Heart left ventricle (tissue), 16 donors: ENCODE data around the gene PRMT7. TPM values are rescaled to one million over a fixed set of nuclear protein-coding genes. Genes with fewer than 3 reads are reported as not detected.

ENCODE experiments used
- ATAC-seq, 4 donors: fragments of 200-7000 bp; cut with Tn5 transposase; one replicate each; pipeline ENCODE4 v1.9.1; 2020 to 2022; ENCODE audit warnings: moderate library complexity in 4 of 4, mild to moderate bottlenecking in 3 of 4, moderate number of reproducible peaks in 1 of 4
- DNase-seq, 5 donors: peaks; one replicate each; pipeline ENCODE4 v3.0.0-alpha.2; 2020
- H3K27ac ChIP-seq, 12 donors: fragments of 200-600 bp; sonication (generic) in 4 of 12; one replicate each; pipeline versions ENCODE4 v1.5.0 to v1.8.0; 2016 to 2022; ENCODE audit warnings: mild to moderate bottlenecking in 2 of 12
- H3K27me3 ChIP-seq, 9 donors: fragments of 200-600 bp; sonication (generic) in 2 of 9; one replicate each; pipeline versions ENCODE4 v1.5.1 to v1.8.0; 2016 to 2022; ENCODE audit warnings: mild to moderate bottlenecking in 3 of 9
- H3K36me3 ChIP-seq, 9 donors: fragments of 200-600 bp; sonication (generic) in 2 of 9; one replicate each; pipeline versions ENCODE4 v1.5.0 to v1.8.0; 2018 to 2022; ENCODE audit warnings: mild to moderate bottlenecking in 2 of 9
- H3K4me1 ChIP-seq, 12 donors: fragments of 200-600 bp; sonication (generic) in 4 of 12; one replicate each; pipeline versions ENCODE4 v1.5.0 to v1.8.0; 2016 to 2022; ENCODE audit warnings: mild to moderate bottlenecking in 3 of 12
- H3K4me3 ChIP-seq, 12 donors: fragments of 200-600 bp; sonication (generic) in 4 of 12; one replicate each; pipeline versions ENCODE4 v1.5.0 to v1.8.0; 2017 to 2022; ENCODE audit warnings: mild to moderate bottlenecking in 9 of 12, moderate library complexity in 4 of 12
- H3K9me3 ChIP-seq, 12 donors: fragments of 200-600 bp; sonication (generic) in 4 of 12; one replicate each; pipeline versions ENCODE4 v1.5.0 to v1.8.0; 2016 to 2022; ENCODE audit warnings: mild to moderate bottlenecking in 1 of 12
- POLR2A ChIP-seq, 2 donors: fragments of 450-650 bp; IDR thresholded peaks; one replicate each; pipeline ENCODE4 v1.6.1; 2017; ENCODE audit warnings: antibody characterized with exemption in 2 of 2, mild to moderate bottlenecking in 2 of 2, moderate library complexity in 2 of 2
- WGBS, 4 donors: extraction: QIAGEN DNeasy Blood & Tissue Kit in 2 of 4; methylation state at CpG; one replicate each; pipeline versions ENCODE4 v1.1.5 to v1.1.7; 2013 to 2018; 5-methylcytosine and 5-hydroxymethylcytosine counted together
- intact Hi-C, 10 donors: fragments of 100-400 bp; cut with DNase I; formaldehyde crosslinking; loops; one replicate each; pipeline versions ENCODE4 v1.11.1 to v1.14.2; 2022
- polyA plus RNA-seq, 2 donors: library from polyadenylated mRNA; stranded (reverse); fragments of 200-250 nt; gene quantifications; one replicate each; pipeline ENCODE4 v1.2.3, GENCODE V29; 2013
- total RNA-seq, 9 donors: library from RNA; depleted of rRNA in 2 of 9; stranded (reverse); fragments of >200 nt in 2 of 9; fragmentation: NEBNext Ultra II Directional in 3 of 9; extraction: Animal tissue kit (Norgen Biotek cat#: 25700) in 3 of 9; gene quantifications; one replicate each; pipeline versions ENCODE4 v1.1.0 to v1.2.4, GENCODE V29; 2016 to 2023
- TF ChIP-seq, protein P1 (sequence below), 12 donors: fragments of 200-600 bp; sonication (generic) in 4 of 12; IDR thresholded peaks; one replicate each; pipeline versions ENCODE4 v1.5.0 to v1.8.0; 2018 to 2022; ENCODE audit warnings: antibody characterized with exemption in 12 of 12, mild to moderate bottlenecking in 5 of 12
- donor health status: ischemic (EF 13 %, LVEDD 7.1; RV severe dilation, severe dysfunction).
- donor health status: healthy with polysubstance abuse.
- donor health status: DM: no; HTN: yes; CAD: no.
- donor health status: DM: no; HTN: no; CAD: no.
- donor health status: ischemic (EF 25% LVEDD 6.9; RV normal size, moderate dysfunction).
- donor health status: ischemic (EF 25% LVEDD 5.7; RV mildly dilated, moderate dysfunction).
- donor health status: healthy.
- donor health status: DM: yes; HTN: yes; CAD: no.
- donor health status: ischemic (EF 35%, LVEDD 5.7; RV mildly dilated, moderate dysfunction).
- donor health status: nonischemic (EF 11% LVEDD 7.7; RV severe dilation, severe dysfunction).
- donor health status: DM: yes; HTN: yes; CAD: no.
- donor health status: PGD.
- donor health status: ischemic (EF 29% LVEDD 5.4; RV normal size, mild dysfunction).
- donor health status: nonischemic (EF 23%, LVEDD 6.1; RV moderate dilation, normal function).

PRMT7 gene
- total and polyA plus RNA-seq, 11 donors = 21.0 to 37.4 (median 30.7) TPM

DNA sequence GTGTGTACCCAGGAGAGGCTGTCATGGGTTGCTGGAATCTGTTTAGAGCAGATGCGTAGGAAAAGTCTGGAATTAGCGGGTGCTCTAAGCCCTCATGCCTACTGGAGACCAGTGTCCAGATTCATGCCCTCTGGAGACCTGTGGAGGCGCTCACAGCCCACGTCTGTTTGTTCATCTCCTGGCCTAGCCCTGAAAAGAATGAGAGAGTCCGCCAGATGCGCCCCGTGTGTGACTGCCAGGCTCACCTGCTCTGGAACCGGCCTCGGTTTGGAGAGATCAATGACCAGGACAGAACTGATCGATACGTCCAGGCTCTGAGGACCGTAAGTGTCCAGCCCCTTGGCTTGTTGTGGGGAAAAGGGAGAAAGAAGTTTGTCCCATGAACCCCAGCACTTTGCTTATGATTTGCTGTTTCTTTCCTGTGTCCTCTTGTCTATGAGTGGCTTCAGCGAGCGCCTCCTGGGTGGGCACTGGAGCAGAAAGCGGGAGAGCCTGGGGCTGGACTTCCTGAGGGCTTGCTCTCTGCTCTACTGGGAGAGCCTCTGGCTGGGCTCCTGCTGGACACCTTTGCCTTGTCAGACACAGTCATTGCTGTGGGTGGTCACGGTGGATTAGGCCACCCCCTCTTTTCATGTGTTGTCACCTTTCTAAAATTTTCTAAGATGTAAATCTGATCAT is 35.3 kb downstream of the PRMT7 start:
- 94 to 96% (median 96%) methylated on average over 16 of the region's 16 CpGs for WGBS, 4 donors
- peak in 3 of 4 donors; percentile 2 to 5 (median 3) for ATAC-seq
- intact Hi-C loops = no loop called here
- no peaks in the 10 kb centered on the region for H3K9me3 ChIP-seq
- H3K27me3 ChIP-seq = no peaks in the 10 kb centered on the region
- peaks cover 0 to 18% (median 3%) of the 10 kb centered on the region in 12 donors for H3K4me1 ChIP-seq
- H3K4me3 ChIP-seq = no peak overlapping the region
- no peak for TF ChIP-seq POLR2A (IDR thresholded peaks at IDR 0.05)
- TF ChIP-seq, protein P1, sequence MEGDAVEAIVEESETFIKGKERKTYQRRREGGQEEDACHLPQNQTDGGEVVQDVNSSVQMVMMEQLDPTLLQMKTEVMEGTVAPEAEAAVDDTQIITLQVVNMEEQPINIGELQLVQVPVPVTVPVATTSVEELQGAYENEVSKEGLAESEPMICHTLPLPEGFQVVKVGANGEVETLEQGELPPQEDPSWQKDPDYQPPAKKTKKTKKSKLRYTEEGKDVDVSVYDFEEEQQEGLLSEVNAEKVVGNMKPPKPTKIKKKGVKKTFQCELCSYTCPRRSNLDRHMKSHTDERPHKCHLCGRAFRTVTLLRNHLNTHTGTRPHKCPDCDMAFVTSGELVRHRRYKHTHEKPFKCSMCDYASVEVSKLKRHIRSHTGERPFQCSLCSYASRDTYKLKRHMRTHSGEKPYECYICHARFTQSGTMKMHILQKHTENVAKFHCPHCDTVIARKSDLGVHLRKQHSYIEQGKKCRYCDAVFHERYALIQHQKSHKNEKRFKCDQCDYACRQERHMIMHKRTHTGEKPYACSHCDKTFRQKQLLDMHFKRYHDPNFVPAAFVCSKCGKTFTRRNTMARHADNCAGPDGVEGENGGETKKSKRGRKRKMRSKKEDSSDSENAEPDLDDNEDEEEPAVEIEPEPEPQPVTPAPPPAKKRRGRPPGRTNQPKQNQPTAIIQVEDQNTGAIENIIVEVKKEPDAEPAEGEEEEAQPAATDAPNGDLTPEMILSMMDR (IDR thresholded peaks at IDR 0.05) = no peak
- H3K27ac ChIP-seq = peak overlapping the region in 5 of 12 donors; percentile 18 to 70 (median 57)
- H3K36me3 ChIP-seq = peaks cover 0 to 94% (median 75%) of the 10 kb centered on the region in 9 donors
- DNase-seq = no peak

DNA sequence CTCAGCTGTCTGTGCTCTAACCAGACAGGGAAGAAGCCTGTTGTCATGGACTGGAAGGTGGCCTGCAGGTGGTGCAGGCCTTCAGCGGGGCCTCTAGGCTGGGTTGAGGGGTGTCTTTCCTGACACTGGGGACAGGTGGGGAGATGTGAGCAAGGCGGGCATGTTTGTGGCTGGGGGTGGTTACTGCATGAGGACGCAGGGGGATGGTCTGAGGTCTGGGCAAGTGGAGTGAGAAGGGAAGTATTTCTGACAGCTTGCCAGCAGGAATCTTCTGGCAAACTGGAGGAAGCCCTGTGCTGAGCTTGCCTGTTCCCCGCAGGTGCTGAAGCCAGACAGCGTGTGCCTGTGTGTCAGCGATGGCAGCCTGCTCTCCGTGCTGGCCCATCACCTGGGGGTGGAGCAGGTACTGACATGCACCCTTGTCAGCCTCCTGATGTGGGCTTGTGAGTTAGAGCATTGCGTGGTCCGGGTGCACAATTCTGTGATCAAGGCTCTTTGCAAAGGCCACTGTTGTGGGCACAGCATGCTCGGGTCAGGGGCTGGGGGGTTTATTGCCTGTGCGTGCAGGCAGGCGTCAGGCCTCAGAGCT is 36.2 kb downstream of the PRMT7 start:
- H3K36me3 ChIP-seq = peaks cover 0 to 94% (median 79%) of the 10 kb centered on the region in 9 donors

DNA sequence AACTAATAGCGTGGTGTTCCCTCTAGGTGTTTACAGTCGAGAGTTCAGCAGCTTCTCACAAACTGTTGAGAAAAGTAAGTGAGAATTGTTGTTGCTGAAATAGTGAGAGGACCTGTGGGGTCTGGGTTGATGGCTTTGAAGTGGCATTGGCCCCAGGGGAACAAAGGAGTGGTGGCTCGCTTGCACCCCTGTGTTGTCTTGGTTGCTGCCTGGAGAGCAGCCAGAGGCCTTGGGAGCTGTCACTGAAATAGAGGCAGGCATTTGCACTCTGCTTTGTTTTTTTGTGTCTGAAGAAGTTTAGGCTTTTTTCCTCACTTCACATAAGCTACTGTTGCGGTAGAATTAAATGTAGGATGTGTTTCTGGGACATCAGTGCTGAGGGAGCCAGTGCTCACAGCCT is 36.8 kb downstream of the PRMT7 start:
- 85 to 90% (median 87%) methylated on average over 4 of the region's 4 CpGs for WGBS, 4 donors
- intact Hi-C loops = no loop called here
- H3K27ac ChIP-seq = no peak overlapping the region

More for the DNA sequence above, 36.2 kb downstream of the PRMT7 start:
- DNase-seq (no peak), ATAC-seq (no peak)
- peaks cover 0 to 18% (median 3%) of the 10 kb centered on the region in 12 donors for H3K4me1 ChIP-seq
- WGBS, 4 donors = 90 to 93% (median 92%) methylated on average over 7 to 12 of the region's 12 CpGs
- H3K27me3 ChIP-seq = no peaks in the 10 kb centered on the region
- no peak overlapping the region for H3K27ac ChIP-seq
- TF ChIP-seq POLR2A (IDR thresholded peaks at IDR 0.05) = no peak
- TF ChIP-seq, protein P1 (IDR thresholded peaks at IDR 0.05) = no peak
- H3K4me3 ChIP-seq = no peak overlapping the region
- H3K9me3 ChIP-seq = no peaks in the 10 kb centered on the region
- intact Hi-C loops = no loop called here

DNA sequence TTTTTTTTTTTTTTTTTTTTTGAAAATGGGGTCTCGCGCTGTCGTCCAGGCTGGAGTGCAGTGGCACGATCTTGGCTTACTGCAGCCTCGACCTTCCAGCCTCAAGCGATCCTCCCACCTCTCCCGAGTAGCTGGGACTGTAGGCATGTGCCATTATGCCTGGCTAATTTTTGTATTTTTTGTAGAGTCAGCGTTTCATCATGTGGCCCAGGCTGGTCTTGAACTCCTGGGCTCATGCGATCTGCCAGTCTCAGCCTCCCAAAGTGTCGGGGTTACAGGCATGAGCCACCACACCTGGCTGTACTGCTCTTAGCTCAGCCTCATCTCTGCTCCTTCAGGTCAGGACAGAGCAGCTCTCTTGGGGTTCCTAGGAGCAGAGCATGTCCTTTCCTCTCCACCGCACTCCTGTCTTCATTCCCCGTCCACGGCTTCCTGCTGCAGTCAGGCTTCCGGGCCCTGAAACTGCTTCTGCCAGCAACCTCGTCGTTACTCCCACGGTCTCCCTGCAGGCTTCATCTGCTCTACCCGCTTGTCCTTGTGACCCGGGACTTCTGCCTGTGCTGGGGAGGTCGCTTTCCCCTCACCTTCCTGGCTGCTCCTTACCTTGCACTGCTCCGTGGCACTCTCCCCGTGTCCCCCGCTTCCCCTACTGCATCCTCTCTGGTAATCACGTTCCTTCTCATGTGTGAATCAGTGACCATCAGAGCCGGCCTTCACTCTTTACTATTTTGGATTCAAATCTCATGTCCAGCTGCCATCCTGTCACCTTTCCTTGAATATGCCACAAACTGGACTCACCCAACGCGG is 38.0 kb downstream of the PRMT7 start:
- H3K4me3 ChIP-seq = no peak overlapping the region
- no peak overlapping the region for H3K27ac ChIP-seq
- WGBS, 4 donors = 89 to 91% (median 91%) methylated on average over 27 of the region's 27 CpGs
- H3K4me1 ChIP-seq = peaks cover 0 to 13% (median 3%) of the 10 kb centered on the region in 12 donors
- DNase-seq (no peak), ATAC-seq (no peak)
- no peaks in the 10 kb centered on the region for H3K27me3 ChIP-seq
- intact Hi-C loops = no loop called here
- no peak for TF ChIP-seq POLR2A (IDR thresholded peaks at IDR 0.05)
- TF ChIP-seq, protein P1 (IDR thresholded peaks at IDR 0.05) = no peak
- no peaks in the 10 kb centered on the region for H3K9me3 ChIP-seq
- H3K36me3 ChIP-seq = peaks cover 0 to 95% (median 84%) of the 10 kb centered on the region in 9 donors

More for the DNA sequence above, 36.8 kb downstream of the PRMT7 start:
- DNase-seq (no peak), ATAC-seq (no peak)
- Histone ChIP-seq H3K4me1 (peaks cover 0 to 18% (median 3%) of the 10 kb centered on the region in 12 donors), H3K4me3 (no peak overlapping the region), H3K27me3 (no peaks in the 10 kb centered on the region), H3K9me3 (no peaks in the 10 kb centered on the region), H3K36me3 (peaks cover 0 to 94% (median 79%) of the 10 kb centered on the region in 9 donors)
- TF ChIP-seq POLR2A (IDR thresholded peaks at IDR 0.05) = no peak
